Neural cell (in vitro differentiated cells): ENCODE results near the gene ARHGEF1. TPM values are rescaled to one million over a fixed set of nuclear protein-coding genes. Genes with fewer than 3 reads are reported as not detected.

ENCODE experiments used
- H2AFZ ChIP-seq: fragments of 200-600, 300-800 bp; sonication (generic), shearing (Covaris generic); 2 replicates; pipeline ENCODE4 v1.6.0; 2014; ENCODE audit warnings: low read depth, mild to moderate bottlenecking, antibody characterized with exemption, low read length, moderate library complexity
- H3F3A ChIP-seq: fragments of 200-600 bp; shearing (Covaris generic); 2 replicates; pipeline ENCODE4 v1.6.1; 2016; ENCODE audit warnings: mild to moderate bottlenecking, moderate library complexity, mixed read lengths, antibody characterized with exemption, low read length; ENCODE audit not compliant: insufficient read depth, poor library complexity, severe bottlenecking
- H3K27ac ChIP-seq: fragments of 200-600, 300-800 bp; sonication (generic), shearing (Covaris generic); 2 replicates; pipeline ENCODE4 v1.5.1; 2014; ENCODE audit warnings: mild to moderate bottlenecking, low read length, moderate library complexity
- H3K27me3 ChIP-seq: fragments of 300-800, 200-600 bp; sonication (generic), shearing (Covaris generic); 2 replicates; pipeline ENCODE4 v1.6.0; 2014; ENCODE audit warnings: mild to moderate bottlenecking, low read depth, low read length, moderate library complexity; ENCODE audit not compliant: insufficient read depth
- H3K36me3 ChIP-seq: fragments of 300-800, 200-600 bp; sonication (generic), shearing (Covaris generic); 2 replicates; pipeline ENCODE4 v1.5.1; 2014; ENCODE audit warnings: mild to moderate bottlenecking, antibody characterized with exemption, low read length, moderate library complexity; ENCODE audit not compliant: insufficient read depth
- H3K4me2 ChIP-seq: fragments of 300-800, 200-600 bp; sonication (generic), shearing (Covaris generic); 2 replicates; pipeline ENCODE4 v1.6.0; 2014; ENCODE audit warnings: mild to moderate bottlenecking, low read length
- H3K4me3 ChIP-seq: fragments of 300-800, 200-600 bp; sonication (generic), shearing (Covaris generic); 2 replicates; pipeline ENCODE4 v1.5.1; 2014; ENCODE audit warnings: mild to moderate bottlenecking, low read length, moderate library complexity
- H3K79me2 ChIP-seq: fragments of 200-600 bp; shearing (Covaris generic); replicated peaks from 2 replicates; pipeline ENCODE4 v1.6.0; 2014; ENCODE audit warnings: mild to moderate bottlenecking, low read length, moderate library complexity; ENCODE audit not compliant: insufficient read depth
- H3K9ac ChIP-seq: fragments of 300-800, 200-600 bp; sonication (generic), shearing (Covaris generic); 2 replicates; pipeline ENCODE4 v1.6.1; 2016; ENCODE audit warnings: mild to moderate bottlenecking, low read length, mixed read lengths
- H3K9me2 ChIP-seq: fragments of 200-600 bp; shearing (Covaris generic); 2 replicates; pipeline ENCODE4 v1.6.1; 2016; ENCODE audit warnings: mild to moderate bottlenecking, low read length, mixed read lengths; ENCODE audit not compliant: insufficient read depth
- H3K9me3 ChIP-seq: fragments of 200-600, 300-800 bp; sonication (generic), shearing (Covaris generic); 2 replicates; pipeline ENCODE4 v1.6.1; 2016; ENCODE audit warnings: mild to moderate bottlenecking, mixed run types, low read length, moderate library complexity, mixed read lengths
- H4K20me1 ChIP-seq: fragments of 200-600 bp; shearing (Covaris generic); 2 replicates; pipeline ENCODE4 v1.6.1; 2016; ENCODE audit warnings: mild to moderate bottlenecking, mixed run types; ENCODE audit not compliant: insufficient read depth
- CTCF ChIP-seq: fragments of 450-650 bp; IDR thresholded peaks from 2 replicates; pipeline ENCODE4 v1.5.1; 2014; ENCODE audit warnings: antibody characterized with exemption, mild to moderate bottlenecking, moderate library complexity; ENCODE audit not compliant: poor library complexity, severe bottlenecking
- EP300 ChIP-seq: fragments of 450-650 bp; conservative IDR thresholded peaks from 2 replicates; pipeline ENCODE4 v1.6.1; 2014; ENCODE audit warnings: antibody characterized with exemption, mild to moderate bottlenecking, moderate library complexity; ENCODE audit not compliant: poor library complexity, severe bottlenecking
- EZH2 ChIP-seq: fragments of 200-600, 300-800 bp; shearing (Covaris generic), sonication (generic); IDR thresholded peaks from 2 replicates; pipeline ENCODE4 v1.6.1; 2014; ENCODE audit warnings: antibody characterized with exemption, low read length, borderline replicate concordance, mild to moderate bottlenecking; ENCODE audit not compliant: insufficient read depth, poor library complexity, severe bottlenecking
- MXI1 ChIP-seq: fragments of 450-650 bp; conservative IDR thresholded peaks from 2 replicates; pipeline ENCODE4 v1.6.1; 2014; ENCODE audit warnings: antibody characterized with exemption, mild to moderate bottlenecking; ENCODE audit not compliant: poor library complexity, severe bottlenecking
- POLR2AphosphoS5 ChIP-seq: IDR thresholded peaks from 2 replicates; pipeline ENCODE4 v1.6.1; 2012
- RAD21 ChIP-seq: fragments of 450-650 bp; conservative IDR thresholded peaks from 2 replicates; pipeline ENCODE4 v1.6.1; 2014; ENCODE audit warnings: antibody characterized with exemption, mild to moderate bottlenecking, moderate library complexity
- REST ChIP-seq: IDR thresholded peaks from 2 replicates; pipeline ENCODE4 v1.6.1; 2012; ENCODE audit warnings: borderline replicate concordance
- SMC3 ChIP-seq: fragments of 450-650 bp; conservative IDR thresholded peaks from 2 replicates; pipeline ENCODE4 v1.6.1; 2014; ENCODE audit warnings: antibody characterized with exemption, mild to moderate bottlenecking, moderate library complexity; ENCODE audit not compliant: poor library complexity
- TAF1 ChIP-seq: IDR thresholded peaks from 2 replicates; pipeline ENCODE4 v1.6.1; 2012; ENCODE audit warnings: low read depth
- polyA plus RNA-seq: library from polyadenylated mRNA; depleted of rRNA; stranded (reverse); fragments of >200 nt; gene quantifications from 2 replicates; pipeline ENCODE4 v1.2.3, GENCODE V29; 2014

Gene ARHGEF1
- polyA plus RNA-seq, 1 donor from 2014 or later, result 12.0 TPM

- H3K4me2 ChIP-seq, result no peak overlapping the region
- H3K27me3 ChIP-seq, result peaks cover 14% of the 10 kb centered on the region
- H3K9me3 ChIP-seq, result no peaks in the 10 kb centered on the region
- H3K9ac ChIP-seq, result no peak overlapping the region
- no peak overlapping the region for H3K27ac ChIP-seq
- no peaks in the 10 kb centered on the region for H3K36me3 ChIP-seq
- no peak overlapping the region for H2AFZ ChIP-seq
- H4K20me1 ChIP-seq, result no peaks in the 10 kb centered on the region
- H3K9me2 ChIP-seq, result no peaks in the 10 kb centered on the region
- H3K4me3 ChIP-seq, result no peak overlapping the region
- no peak for TF ChIP-seq TAF1
- no peak for TF ChIP-seq SMC3
- TF ChIP-seq EZH2, result no peak
- TF ChIP-seq RAD21, result no peak
- no peak for TF ChIP-seq POLR2AphosphoS5
- no peak for TF ChIP-seq CTCF
- TF ChIP-seq MXI1, result no peak
- TF ChIP-seq EP300, result no peak
- no peak for TF ChIP-seq REST
- no peaks in the 10 kb centered on the region for H3K79me2 ChIP-seq
- H3F3A ChIP-seq, result no peaks in the 10 kb centered on the region
Measured at GRCh38 chr19:41945135-41945766, 62.3 kb downstream of the ARHGEF1 start.

GRCh38 chr19:41947091-41947490 lies 64.1 kb downstream of the ARHGEF1 start:
- TF ChIP-seq MXI1, result no peak
- TF ChIP-seq RAD21, result no peak
- TF ChIP-seq EZH2, result no peak
- no peak for TF ChIP-seq REST
- TF ChIP-seq SMC3, result no peak
- TF ChIP-seq EP300, result no peak

More at GRCh38 chr19:41947091-41947490, 64.1 kb downstream of the ARHGEF1 start:
- Histone ChIP-seq H2AFZ (no peak overlapping the region), H3K4me3 (no peak overlapping the region), H3K9ac (no peak overlapping the region), H3K79me2 (no peaks in the 10 kb centered on the region), H3K27me3 (no peaks in the 10 kb centered on the region), H3K27ac (no peak overlapping the region), H3K4me2 (no peak overlapping the region), H4K20me1 (no peaks in the 10 kb centered on the region), H3K36me3 (no peaks in the 10 kb centered on the region), H3K9me2 (no peaks in the 10 kb centered on the region), H3F3A (no peaks in the 10 kb centered on the region), H3K9me3 (no peaks in the 10 kb centered on the region)
